ENCODE data around the gene GAS7.

- TF ChIP-seq CTCF (conservative IDR thresholded peaks at IDR 0.05 in 1 of 2, IDR thresholded peaks at IDR 0.05 in 1 of 2; ENCODE audit: extremely low read depth in 1 of 2, insufficient read depth in 1 of 2, low read depth in 1 of 2, low read length in 2 of 2) (no peak), EZH2 (IDR thresholded peaks at IDR 0.05; ENCODE audit: borderline replicate concordance, low read length) (no peak)
Observed at GRCh38 chr17:10173913-10174312, 24.5 kb downstream of the GAS7 start.
